GM10266 (cell line): ENCODE measurements around the gene LOXL3.

Experiments used
- DNase-seq: peaks from one replicate; pipeline ENCODE4 v3.0.0; 2012; ENCODE audit errors: extremely low spot score
- TF ChIP-seq, protein P1 (sequence below): IDR thresholded peaks from 2 replicates; pipeline ENCODE4 v1.5.1; 2012; ENCODE audit warnings: mild to moderate bottlenecking, low read depth; ENCODE audit not compliant: control insufficient read depth, insufficient read depth; ENCODE audit errors: missing control alignments

The LOXL3 gene

DNA sequence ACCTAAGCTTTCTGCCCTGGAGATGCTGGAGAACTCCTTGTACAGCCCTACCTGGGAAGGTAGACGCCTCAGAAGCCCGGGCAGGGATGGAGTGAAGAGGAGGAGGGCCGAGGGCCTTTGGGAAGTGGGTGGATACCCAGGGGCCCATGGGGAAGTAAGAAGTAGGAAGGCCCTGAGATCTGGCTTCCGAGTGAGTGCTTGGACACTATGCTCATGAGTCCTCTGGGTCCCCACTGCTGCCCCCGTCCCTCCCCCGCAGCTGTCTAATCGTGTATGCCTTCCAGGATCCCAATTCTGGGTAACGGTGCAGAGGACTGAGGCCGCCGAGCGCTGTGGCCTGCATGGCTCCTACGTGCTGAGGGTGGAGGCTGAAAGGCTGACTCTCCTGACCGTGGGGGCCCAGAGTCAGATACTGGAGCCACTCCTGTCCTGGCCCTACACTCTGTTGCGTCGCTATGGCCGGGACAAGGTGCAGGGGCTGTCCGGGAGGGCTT is 1.9 kb upstream of the LOXL3 start:
- TF ChIP-seq, protein P1, sequence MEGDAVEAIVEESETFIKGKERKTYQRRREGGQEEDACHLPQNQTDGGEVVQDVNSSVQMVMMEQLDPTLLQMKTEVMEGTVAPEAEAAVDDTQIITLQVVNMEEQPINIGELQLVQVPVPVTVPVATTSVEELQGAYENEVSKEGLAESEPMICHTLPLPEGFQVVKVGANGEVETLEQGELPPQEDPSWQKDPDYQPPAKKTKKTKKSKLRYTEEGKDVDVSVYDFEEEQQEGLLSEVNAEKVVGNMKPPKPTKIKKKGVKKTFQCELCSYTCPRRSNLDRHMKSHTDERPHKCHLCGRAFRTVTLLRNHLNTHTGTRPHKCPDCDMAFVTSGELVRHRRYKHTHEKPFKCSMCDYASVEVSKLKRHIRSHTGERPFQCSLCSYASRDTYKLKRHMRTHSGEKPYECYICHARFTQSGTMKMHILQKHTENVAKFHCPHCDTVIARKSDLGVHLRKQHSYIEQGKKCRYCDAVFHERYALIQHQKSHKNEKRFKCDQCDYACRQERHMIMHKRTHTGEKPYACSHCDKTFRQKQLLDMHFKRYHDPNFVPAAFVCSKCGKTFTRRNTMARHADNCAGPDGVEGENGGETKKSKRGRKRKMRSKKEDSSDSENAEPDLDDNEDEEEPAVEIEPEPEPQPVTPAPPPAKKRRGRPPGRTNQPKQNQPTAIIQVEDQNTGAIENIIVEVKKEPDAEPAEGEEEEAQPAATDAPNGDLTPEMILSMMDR: no peak
- no peak for DNase-seq

- DNase-seq: peak; percentile 56
- TF ChIP-seq, protein P1: no peak
Measured at GRCh38 chr2:74554820-74555531, 1.2 kb upstream of the LOXL3 start.

GRCh38 chr2:74552914-74553811 is 579 bp downstream of the LOXL3 start:
- peak; percentile 78 for DNase-seq
- TF ChIP-seq, protein P1: no peak

DNA sequence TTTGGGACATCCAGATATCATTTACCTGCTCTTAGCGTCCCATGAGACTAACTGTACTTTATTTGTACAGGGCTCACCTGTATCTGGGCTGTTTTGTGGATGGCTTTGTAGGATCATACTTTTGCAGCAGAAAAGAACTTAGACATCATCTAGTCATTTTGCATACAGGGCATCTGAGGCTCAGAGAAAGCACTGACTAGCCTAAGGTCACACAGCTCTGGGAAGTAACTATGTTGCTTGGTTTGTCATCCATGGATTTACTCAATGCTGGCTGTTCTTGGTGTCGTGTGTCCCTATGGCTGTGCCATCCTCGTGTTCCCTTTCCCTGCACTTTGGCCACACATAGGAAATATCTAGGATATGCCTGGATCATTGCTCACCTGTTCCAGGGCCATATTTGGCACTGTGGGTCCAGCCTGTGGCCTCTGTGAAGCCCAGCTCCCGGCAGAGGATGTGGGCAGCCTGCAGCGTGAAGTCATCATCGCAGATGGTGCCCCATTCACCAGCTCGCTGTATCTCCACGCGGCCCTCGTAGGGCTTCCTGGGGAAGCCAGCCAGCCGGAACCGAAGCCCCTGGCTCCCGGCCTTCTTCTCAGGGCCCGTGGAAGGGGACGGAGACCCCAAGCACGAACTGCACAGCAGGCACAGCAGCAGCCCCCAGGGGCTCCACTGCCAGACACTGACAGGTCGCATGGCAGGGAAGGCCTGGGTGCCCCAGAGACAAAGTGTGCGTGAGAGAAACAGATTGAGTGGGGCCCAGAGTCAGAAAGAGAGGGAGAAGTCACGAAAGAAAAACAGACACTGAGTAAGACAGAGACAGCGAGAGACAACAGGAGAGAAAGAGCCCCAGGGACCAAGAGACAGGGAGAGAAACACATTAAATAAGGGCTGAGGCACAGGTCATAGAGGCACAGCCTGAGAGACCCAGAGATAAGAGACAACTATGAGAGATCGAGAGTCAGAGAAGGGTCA is 1.5 kb downstream of the LOXL3 start:
- TF ChIP-seq, protein P1: no peak
- DNase-seq: peak; percentile 46

DNA sequence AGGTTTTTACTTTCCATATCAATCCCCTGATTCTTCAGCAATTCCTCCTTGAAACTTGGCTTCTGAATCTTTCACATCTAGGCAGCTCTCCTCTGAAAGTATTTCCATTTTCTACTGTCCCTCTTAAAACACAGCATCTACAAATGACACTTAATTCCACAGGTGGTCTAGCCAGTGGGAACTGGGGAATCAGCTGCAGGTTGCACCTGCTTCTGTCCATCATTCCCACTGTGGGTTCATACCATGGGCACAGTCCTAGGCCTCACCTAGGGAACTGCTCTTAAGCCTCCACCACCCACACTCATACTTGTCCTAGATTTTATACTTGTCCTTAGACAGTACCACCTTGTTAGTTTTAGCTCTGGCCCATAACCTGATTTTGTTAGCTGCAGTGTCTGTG is 2.2 kb downstream of the LOXL3 start:
- no peak for DNase-seq
- TF ChIP-seq, protein P1: no peak

DNA sequence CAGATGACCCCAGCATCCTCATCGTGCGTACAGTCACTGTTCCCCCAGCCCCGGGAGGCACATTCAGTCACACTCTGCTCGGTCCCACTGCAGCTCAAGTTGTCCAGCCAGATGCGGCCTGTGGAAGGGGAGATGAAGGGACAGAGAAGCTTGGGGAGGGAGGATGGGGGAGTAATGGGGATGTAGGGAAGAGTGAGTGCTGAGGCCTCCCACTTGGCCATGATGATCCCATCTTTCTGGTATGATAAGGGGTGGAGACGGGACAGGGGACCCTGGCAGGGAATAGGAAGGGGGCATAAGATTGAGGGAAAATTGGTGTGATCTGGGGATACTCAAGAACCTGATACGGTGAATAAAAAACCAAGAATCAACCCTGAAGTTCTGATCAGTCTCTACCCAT is 3.5 kb downstream of the LOXL3 start:
- DNase-seq: no peak
- TF ChIP-seq, protein P1: no peak
